ENCODE measurements around the gene TADA3.
A peak's percentile ranks its signal among the peaks of the same experiment; 100 is the strongest.

Gene TADA3

GRCh38 chr3:9762871-9763270 is 29.4 kb downstream of the TADA3 start:
- DNase-seq (ENCODE audit: low read depth in 2 of 2, low spot score in 1 of 2): no peak

GRCh38 chr3:9761919-9762318 is 30.4 kb downstream of the TADA3 start:
- DNase-seq (ENCODE audit: low read depth in 2 of 2, low spot score in 1 of 2): no peak

- DNase-seq (ENCODE audit: low read depth in 2 of 2, low spot score in 1 of 2): no peak
Observed at GRCh38 chr3:9760779-9761505, 31.3 kb downstream of the TADA3 start.

GRCh38 chr3:9757427-9757826 is 34.8 kb downstream of the TADA3 start:
- no peak for DNase-seq (ENCODE audit: low read depth in 2 of 2, low spot score in 1 of 2)

- DNase-seq (ENCODE audit: low read depth in 2 of 2, low spot score in 1 of 2): no peak
Observed at GRCh38 chr3:9754678-9755077, 37.6 kb downstream of the TADA3 start.

DNA sequence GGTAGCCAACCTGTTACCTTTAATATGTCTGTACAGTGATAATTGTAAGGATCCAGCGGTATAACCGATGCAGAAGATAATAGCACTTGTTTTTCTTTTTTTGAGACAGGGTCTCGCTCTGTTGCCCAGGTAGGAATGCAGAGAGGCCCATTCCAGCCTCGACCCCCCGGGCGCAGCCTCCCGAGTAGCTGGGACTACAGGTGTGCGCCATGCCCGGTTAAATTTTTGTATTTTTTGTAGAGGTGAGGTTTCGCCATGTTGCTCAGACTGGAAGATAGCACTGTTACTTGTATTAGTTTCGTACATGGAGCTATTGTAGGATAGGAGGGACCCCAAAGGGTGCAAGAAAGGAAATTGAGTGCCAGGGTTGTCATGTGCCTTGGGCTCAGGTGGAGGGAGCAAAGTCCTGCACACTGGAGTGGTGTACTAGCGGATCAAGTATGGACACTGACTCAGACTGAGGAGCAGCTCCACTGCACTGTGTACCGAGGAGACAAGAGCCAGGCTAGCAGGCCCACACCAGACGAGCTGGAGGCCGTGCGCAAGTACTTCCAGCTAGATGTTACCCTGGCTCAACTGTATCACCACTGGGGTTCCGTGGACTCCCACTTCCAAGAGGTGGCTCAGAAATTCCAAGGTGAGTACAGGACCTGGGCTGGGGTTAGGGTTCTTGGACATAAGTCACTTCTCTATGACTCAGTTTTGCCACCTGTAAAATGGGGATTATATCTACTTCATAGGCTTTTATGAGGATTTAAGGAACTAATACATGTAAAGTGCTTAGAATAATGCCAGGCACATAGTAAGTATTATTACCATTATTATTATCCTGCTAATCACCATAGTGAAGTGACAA is 41.5 kb downstream of the TADA3 start:
- no peak for DNase-seq (ENCODE audit: low read depth in 2 of 2, low spot score in 1 of 2)

DNA sequence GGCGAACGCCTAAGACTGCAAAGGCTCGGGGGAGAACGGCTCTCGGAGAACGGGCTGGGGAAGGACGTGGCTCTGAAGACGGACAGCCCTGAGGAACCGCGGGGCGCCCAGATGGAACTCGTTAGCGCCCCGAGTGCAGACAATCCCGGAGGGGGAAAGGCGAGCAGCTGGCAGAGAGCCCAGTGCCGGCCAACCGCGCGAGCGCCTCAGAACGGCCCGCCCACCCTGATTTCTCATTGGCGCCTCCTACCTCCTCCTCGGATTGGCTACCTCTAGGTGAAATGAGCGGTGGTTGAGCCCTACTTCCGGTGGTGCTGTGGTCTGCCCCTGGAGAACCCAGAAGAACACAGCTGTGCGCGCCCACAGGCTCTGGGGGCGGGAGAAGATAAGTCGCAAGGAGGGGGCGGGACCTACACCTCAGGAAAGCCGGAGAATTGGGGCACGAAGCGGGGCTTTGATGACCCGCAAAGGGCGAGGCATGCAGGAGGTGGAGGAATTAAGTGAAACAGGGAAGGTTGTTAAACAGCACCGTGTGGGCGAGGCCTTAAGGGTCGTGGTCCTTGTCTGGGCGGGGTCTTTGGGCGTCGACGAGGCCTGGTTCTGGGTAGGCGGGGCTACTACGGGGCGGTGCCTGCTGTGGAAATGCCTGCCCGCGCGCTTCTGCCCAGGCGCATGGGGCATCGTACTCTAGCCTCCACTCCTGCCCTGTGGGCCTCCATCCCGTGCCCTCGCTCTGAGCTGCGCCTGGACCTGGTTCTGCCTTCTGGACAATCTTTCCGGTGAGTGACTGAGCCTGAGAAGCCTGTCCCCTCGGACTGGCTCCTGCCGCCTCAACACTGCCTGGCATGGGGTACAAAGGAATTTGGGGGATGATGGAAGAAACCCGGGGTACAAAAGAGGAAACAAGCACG is 42.4 kb downstream of the TADA3 start, which contains the start of gene OGG1:
Gene OGG1, plus strand, starts transcription at position 308 of the 911 bp plus-strand sequence. Its CDS starts 335 bp downstream, at position 643.
- DNase-seq (ENCODE audit: low read depth in 2 of 2, low spot score in 1 of 2): peak; percentile 85 to 90

DNA sequence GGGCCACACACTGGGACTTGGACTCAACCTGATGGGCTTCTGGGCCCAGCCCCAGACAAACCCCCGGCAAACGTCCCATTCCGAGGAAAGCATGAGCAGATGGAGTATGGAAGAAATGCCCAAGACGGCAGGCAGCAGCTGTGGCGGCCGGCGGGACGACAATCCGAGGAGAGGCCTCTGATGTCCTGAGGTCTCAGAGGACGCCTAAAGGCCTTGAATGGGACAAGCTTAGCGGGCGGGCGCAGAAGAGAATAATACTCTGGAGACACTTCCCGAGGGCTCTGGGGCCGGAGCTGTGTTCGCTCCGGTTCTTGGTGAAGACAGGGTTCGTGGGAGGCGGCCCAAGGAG is 43.0 kb downstream of the TADA3 start:
- no peak for DNase-seq (ENCODE audit: low read depth in 2 of 2, low spot score in 1 of 2)

- no peak for DNase-seq (ENCODE audit: low read depth in 2 of 2, low spot score in 1 of 2)
Observed at GRCh38 chr3:9748031-9748430, 44.2 kb downstream of the TADA3 start.

DNA sequence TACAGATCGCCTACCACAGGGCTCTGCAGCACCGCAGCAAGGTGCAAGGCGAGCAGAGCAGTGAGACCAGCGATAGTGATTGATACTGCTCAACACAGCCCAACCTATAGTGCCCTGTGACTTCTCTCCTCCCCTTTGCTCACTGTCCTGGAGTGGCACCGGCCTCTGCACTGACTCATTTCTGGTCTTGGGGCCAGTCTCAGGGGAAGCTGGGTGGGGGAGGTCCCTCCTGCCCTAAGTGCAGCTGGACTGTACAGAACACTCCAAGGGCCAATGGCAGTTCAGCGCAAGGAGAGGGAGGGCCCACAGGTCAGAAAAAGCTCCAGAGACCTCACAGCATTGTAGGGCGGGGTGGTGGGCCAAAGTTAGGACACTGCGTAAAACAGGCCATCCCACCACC is 45.0 kb downstream of the TADA3 start:
- DNase-seq (ENCODE audit: low read depth in 2 of 2, low spot score in 1 of 2): no peak

- DNase-seq (ENCODE audit: low read depth in 2 of 2, low spot score in 1 of 2): no peak
Observed at GRCh38 chr3:9746330-9746729, 45.9 kb downstream of the TADA3 start.

- DNase-seq (ENCODE audit: low read depth in 2 of 2, low spot score in 1 of 2): no peak
Observed at GRCh38 chr3:9745521-9745920, 46.8 kb downstream of the TADA3 start.

DNA sequence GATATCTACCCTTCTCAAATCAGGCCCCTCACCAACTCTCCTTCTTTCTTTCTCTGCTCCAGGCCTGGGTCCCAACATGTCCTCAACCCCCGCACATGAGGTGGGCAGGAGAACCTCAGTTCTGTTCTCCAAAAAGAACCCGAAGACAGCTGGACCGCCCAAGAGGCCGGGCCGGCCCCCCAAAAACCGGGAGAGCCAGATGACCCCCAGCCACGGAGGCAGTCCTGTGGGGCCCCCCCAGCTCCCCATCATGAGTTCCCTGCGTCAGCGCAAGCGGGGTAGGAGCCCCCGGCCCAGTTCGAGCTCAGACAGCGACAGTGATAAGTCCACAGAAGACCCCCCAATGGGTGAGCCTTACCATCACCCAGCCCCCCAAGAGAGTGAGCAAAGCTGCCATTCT is 48.1 kb downstream of the TADA3 start:
- no peak for DNase-seq (ENCODE audit: low read depth in 2 of 2, low spot score in 1 of 2)

DNA sequence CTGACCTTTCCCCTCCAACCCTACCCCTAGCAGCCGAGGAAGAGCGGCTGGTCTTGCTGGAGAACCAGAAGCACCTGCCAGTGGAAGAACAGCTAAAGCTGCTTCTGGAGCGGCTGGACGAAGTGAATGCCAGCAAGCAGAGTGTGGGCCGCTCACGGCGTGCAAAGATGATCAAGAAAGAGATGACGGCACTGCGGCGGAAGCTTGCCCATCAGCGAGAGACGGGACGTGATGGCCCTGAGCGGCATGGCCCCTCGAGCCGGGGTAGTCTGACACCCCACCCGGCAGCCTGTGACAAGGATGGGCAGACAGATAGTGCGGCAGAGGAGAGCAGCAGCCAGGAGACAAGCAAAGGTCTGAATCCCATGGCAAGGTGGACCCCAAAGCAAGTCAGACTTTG is 48.7 kb downstream of the TADA3 start:
- no peak for DNase-seq (ENCODE audit: low read depth in 2 of 2, low spot score in 1 of 2)

DNA sequence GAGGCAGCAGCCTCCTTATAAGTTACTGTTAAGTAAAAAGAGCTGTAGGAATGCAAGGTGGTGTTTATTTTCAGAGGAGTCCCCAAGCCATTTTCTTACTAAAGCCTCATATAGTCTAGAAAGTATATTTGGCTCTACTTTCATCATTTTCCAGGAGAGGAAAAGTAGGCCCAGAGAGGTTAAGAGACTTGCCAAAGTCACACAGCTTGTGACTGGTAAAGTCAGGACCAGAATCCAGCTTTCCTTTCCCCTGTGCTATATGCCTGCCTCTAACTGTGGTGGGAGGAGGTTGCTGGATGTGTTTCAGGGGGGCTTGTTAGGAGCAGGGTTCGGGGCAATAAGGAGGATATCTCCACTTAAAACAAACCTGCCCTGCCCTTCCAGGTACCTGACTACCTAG is 49.7 kb downstream of the TADA3 start:
- DNase-seq (ENCODE audit: low read depth in 2 of 2, low spot score in 1 of 2): no peak

GRCh38 chr3:9739181-9739580 is 53.1 kb downstream of the TADA3 start:
- no peak for DNase-seq (ENCODE audit: low read depth in 2 of 2, low spot score in 1 of 2)

- no peak for DNase-seq (ENCODE audit: low read depth in 2 of 2, low spot score in 1 of 2)
Observed at GRCh38 chr3:9736831-9737230, 55.4 kb downstream of the TADA3 start.

DNA sequence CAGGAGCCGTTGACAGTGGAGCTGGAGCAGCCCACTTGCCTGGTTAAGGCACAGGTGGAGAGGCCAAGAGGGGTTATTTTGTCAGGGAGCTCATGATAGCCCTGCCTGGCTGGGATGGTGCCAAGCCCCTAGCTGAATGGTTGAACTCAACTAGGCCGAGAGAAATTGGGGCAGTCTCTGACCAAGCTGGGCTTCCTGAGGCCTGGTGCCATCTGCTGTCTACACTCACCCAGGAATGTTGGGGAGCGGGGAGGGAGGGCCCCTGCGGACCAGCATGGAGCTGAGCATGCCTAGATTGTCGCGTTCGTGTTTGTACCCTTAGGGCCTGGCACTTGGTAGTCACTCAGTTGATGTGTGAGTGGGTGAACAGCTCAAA is 59.5 kb downstream of the TADA3 start:
- DNase-seq (ENCODE audit: low read depth in 2 of 2, low spot score in 1 of 2): no peak

- DNase-seq (ENCODE audit: low read depth in 2 of 2, low spot score in 1 of 2): no peak
Observed at GRCh38 chr3:9732080-9732739, 60.1 kb downstream of the TADA3 start.

GRCh38 chr3:9731206-9732079 is 60.8 kb downstream of the TADA3 start, which contains the start of gene BRPF1:
Gene BRPF1, plus strand, starts transcription at chr3:9731735. Its CDS starts 2,406 bp downstream, at chr3:9734141.
- DNase-seq (ENCODE audit: low read depth in 2 of 2, low spot score in 1 of 2): peak; percentile 99

Measured in stimulated activated CD8-positive, alpha-beta memory T cell treated with anti-CD3 and anti-CD28 coated beads, Interleukin-4, amount 100 ng/mL, for 1 hour (primary cell).